ENCODE data around the gene ACTG1. TPM values are rescaled to one million over a fixed set of nuclear protein-coding genes. Genes with fewer than 3 reads are reported as not detected.

ACTG1 gene
- total RNA-seq, 4 donors from 2014 or later, result 322 to 934 (median 415) TPM

GRCh38 chr17:81543339-81543675, 30.7 kb upstream of the ACTG1 start:
- DNase-seq (no peak), ATAC-seq (no peak)
- TF ChIP-seq CTCF (IDR thresholded peaks at IDR 0.05 in 4 of 5, conservative IDR thresholded peaks at IDR 0.05 in 1 of 5), result no peak
- no peak for TF ChIP-seq POLR2A (IDR thresholded peaks at IDR 0.05)
- Histone ChIP-seq H3K27ac (no peak overlapping the region), H3K36me3 (peaks cover 0 to 74% of the 10 kb centered on the region in 2 donors), H3K27me3 (no peaks in the 10 kb centered on the region), H3K4me1 (peaks cover 0 to 3% of the 10 kb centered on the region in 2 donors), H3K9me3 (no peaks in the 10 kb centered on the region), H3K4me3 (no peak overlapping the region)
- in situ Hi-C loops (cut with MboI; ENCODE audit: low sequenced_read_pairs in 4 of 4), result no loop called here
- intact Hi-C loops (cut with DNase I; ENCODE audit: low total_unique reads), result no loop called here

- Histone ChIP-seq H3K4me1 (peaks cover 5 to 9% of the 10 kb centered on the region in 2 donors), H3K27ac (no peak overlapping the region), H3K9me3 (no peaks in the 10 kb centered on the region), H3K36me3 (peaks cover 0 to 68% of the 10 kb centered on the region in 2 donors), H3K4me3 (no peak overlapping the region), H3K27me3 (no peaks in the 10 kb centered on the region)
- TF ChIP-seq POLR2A (IDR thresholded peaks at IDR 0.05), result no peak
- TF ChIP-seq CTCF (IDR thresholded peaks at IDR 0.05 in 4 of 5, conservative IDR thresholded peaks at IDR 0.05 in 1 of 5), result no peak
- intact Hi-C loops (cut with DNase I; ENCODE audit: low total_unique reads), result no loop called here
- DNase-seq (no peak), ATAC-seq (no peak)
- in situ Hi-C loops (cut with MboI; ENCODE audit: low sequenced_read_pairs in 4 of 4), result no loop called here
These were observed 30.1 kb upstream of the ACTG1 start for GRCh38 chr17:81542431-81543338.

GRCh38 chr17:81541123-81541522, 28.5 kb upstream of the ACTG1 start:
- no peak for DNase-seq
- in situ Hi-C loops (cut with MboI; ENCODE audit: low sequenced_read_pairs in 4 of 4), result no loop called here
- Histone ChIP-seq H3K4me1 (peaks cover 10 to 14% of the 10 kb centered on the region in 2 donors), H3K36me3 (peaks cover 0 to 53% of the 10 kb centered on the region in 2 donors), H3K9me3 (no peaks in the 10 kb centered on the region), H3K27ac (no peak overlapping the region), H3K4me3 (no peak overlapping the region), H3K27me3 (peaks cover 12 to 15% (median 13%) of the 10 kb centered on the region in 3 donors)
- TF ChIP-seq POLR2A (IDR thresholded peaks at IDR 0.05), result no peak
- no peak for ATAC-seq
- intact Hi-C loops (cut with DNase I; ENCODE audit: low total_unique reads), result no loop called here

GRCh38 chr17:81540676-81541027, 28.1 kb upstream of the ACTG1 start:
- Histone ChIP-seq H3K4me1 (peaks cover 10 to 14% of the 10 kb centered on the region in 2 donors), H3K27me3 (peaks cover 17 to 19% (median 17%) of the 10 kb centered on the region in 3 donors), H3K27ac (no peak overlapping the region), H3K4me3 (no peak overlapping the region), H3K36me3 (peaks cover 0 to 48% of the 10 kb centered on the region in 2 donors), H3K9me3 (no peaks in the 10 kb centered on the region)
- TF ChIP-seq CTCF (IDR thresholded peaks at IDR 0.05 in 4 of 5, conservative IDR thresholded peaks at IDR 0.05 in 1 of 5) (no peak), POLR2A (IDR thresholded peaks at IDR 0.05) (no peak)
- intact Hi-C loops (cut with DNase I; ENCODE audit: low total_unique reads), result no loop called here
- DNase-seq (no peak), ATAC-seq (no peak)
- in situ Hi-C loops (cut with MboI; ENCODE audit: low sequenced_read_pairs in 4 of 4), result no loop called here

GRCh38 chr17:81539961-81540675, 27.5 kb upstream of the ACTG1 start:
- Histone ChIP-seq H3K27me3 (peaks cover 17 to 21% (median 18%) of the 10 kb centered on the region in 3 donors), H3K4me1 (peaks cover 10 to 14% of the 10 kb centered on the region in 2 donors), H3K27ac (no peak overlapping the region), H3K36me3 (peaks cover 0 to 42% of the 10 kb centered on the region in 2 donors), H3K4me3 (no peak overlapping the region), H3K9me3 (no peaks in the 10 kb centered on the region)
- no peak for ATAC-seq
- in situ Hi-C loops (cut with MboI; ENCODE audit: low sequenced_read_pairs in 4 of 4) (no loop called here), intact Hi-C loops (cut with DNase I; ENCODE audit: low total_unique reads) (loop anchor here (5.0 kb wide), 1 partner anchor 53 kb away; no protein-coding TSS in a partner anchor)
- no peak for DNase-seq
- TF ChIP-seq POLR2A (IDR thresholded peaks at IDR 0.05) (no peak), CTCF (IDR thresholded peaks at IDR 0.05 in 4 of 5, conservative IDR thresholded peaks at IDR 0.05 in 1 of 5) (no peak)
